Activated CD4-positive, alpha-beta T cell treated with anti-CD3 and anti-CD28 coated beads, Interleukin-2, amount 50 U/mL, for 1 hour (primary cell): ENCODE data around the gene TYRO3.

Source experiments
- DNase-seq: peaks from one replicate; pipeline ENCODE4 v3.0.0-alpha.2; 2020

TYRO3 gene

GRCh38 chr15:41558400-41559238 is at the start of gene TYRO3:
Gene TYRO3, plus strand, starts transcription at chr15:41559212. Its CDS starts 46 bp downstream, at chr15:41559258.
- peak; percentile 72 for DNase-seq

- no peak for DNase-seq
Observed at GRCh38 chr15:41510728-41511127, 48.3 kb upstream of the TYRO3 start.

- DNase-seq, result no peak
Observed at GRCh38 chr15:41511331-41511898, 47.6 kb upstream of the TYRO3 start.

GRCh38 chr15:41511899-41512369 is 47.1 kb upstream of the TYRO3 start:
- peak; percentile 23 for DNase-seq

GRCh38 chr15:41512512-41512939 is 46.5 kb upstream of the TYRO3 start:
- DNase-seq, result no peak

GRCh38 chr15:41512940-41513505 is 46.0 kb upstream of the TYRO3 start:
- DNase-seq, result peak; percentile 32

- no peak for DNase-seq
Observed at GRCh38 chr15:41513506-41514227, 45.3 kb upstream of the TYRO3 start, which contains the start of gene LTK. Gene LTK, minus strand, starts transcription at chr15:41513827. Its CDS starts 118 bp downstream, at chr15:41513709.

- DNase-seq, result no peak
Observed at GRCh38 chr15:41517895-41518449, 41.0 kb upstream of the TYRO3 start.

GRCh38 chr15:41520636-41521035 is 38.4 kb upstream of the TYRO3 start:
- DNase-seq, result no peak

GRCh38 chr15:41521614-41522013 is 37.4 kb upstream of the TYRO3 start:
- DNase-seq, result no peak

GRCh38 chr15:41523097-41523496 is 35.9 kb upstream of the TYRO3 start:
- DNase-seq, result no peak

GRCh38 chr15:41530363-41530956 is 28.6 kb upstream of the TYRO3 start:
- no peak for DNase-seq

- no peak for DNase-seq
Observed at GRCh38 chr15:41535544-41535943, 23.5 kb upstream of the TYRO3 start.

GRCh38 chr15:41536866-41537265 is 22.1 kb upstream of the TYRO3 start:
- DNase-seq, result no peak

GRCh38 chr15:41543521-41543870 is 15.5 kb upstream of the TYRO3 start:
- no peak for DNase-seq

- DNase-seq, result no peak
Observed at GRCh38 chr15:41544650-41545015, 14.4 kb upstream of the TYRO3 start.

- DNase-seq, result no peak
Observed at GRCh38 chr15:41545218-41545617, 13.8 kb upstream of the TYRO3 start.

- no peak for DNase-seq
Observed at GRCh38 chr15:41546851-41547786, 11.9 kb upstream of the TYRO3 start.

GRCh38 chr15:41550066-41550775 is 8.8 kb upstream of the TYRO3 start:
- DNase-seq, result no peak

- DNase-seq, result no peak
Observed at GRCh38 chr15:41553731-41554130, 5.3 kb upstream of the TYRO3 start.

- no peak for DNase-seq
Observed at GRCh38 chr15:41554343-41554742, 4.7 kb upstream of the TYRO3 start.
